ENCODE results near the gene SMAP1. TPM values are rescaled to one million over a fixed set of nuclear protein-coding genes. Genes with fewer than 3 reads are reported as not detected.

Gene SMAP1
- total RNA-seq, 1 donor from 2014 or later = 40.4 TPM

DNA sequence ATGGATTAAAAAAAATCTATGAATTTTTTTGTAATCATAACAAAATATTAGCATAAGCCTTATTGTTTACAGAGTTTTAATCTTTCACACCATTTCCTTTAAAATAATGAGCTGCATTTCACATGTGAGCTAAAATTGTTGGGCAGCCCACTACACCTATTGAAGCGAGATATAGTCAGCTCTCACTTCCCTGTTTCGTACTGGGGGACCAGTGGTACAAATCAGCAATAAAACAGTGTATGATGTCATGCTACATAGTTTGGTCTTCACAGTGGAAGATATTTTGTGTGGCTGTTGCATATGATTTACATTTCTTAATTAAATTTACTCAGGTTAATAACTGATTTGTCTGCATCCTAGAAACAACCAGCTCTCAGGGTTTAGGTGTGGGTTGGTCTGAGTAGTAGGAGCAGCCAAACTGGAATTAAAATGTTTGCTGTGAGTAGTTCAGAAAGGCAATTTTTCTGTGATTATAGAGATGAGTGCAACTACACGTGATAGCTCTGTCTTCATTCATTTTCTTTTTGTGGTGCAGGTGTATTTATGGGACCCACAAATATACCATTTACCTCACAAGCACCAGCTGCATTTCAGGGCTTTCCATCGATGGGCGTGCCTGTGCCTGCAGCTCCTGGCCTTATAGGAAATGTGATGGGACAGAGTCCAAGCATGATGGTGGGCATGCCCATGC lies 189.8 kb downstream of the SMAP1 start:
- H3K27ac Mint-ChIP-seq (ENCODE audit: unreplicated experiment) = no peak overlapping the region
- no peak for DNase-seq (ENCODE audit: low spot score)
- no peaks in the 10 kb centered on the region for H3K27me3 Mint-ChIP-seq (ENCODE audit: unreplicated experiment)
- no peaks in the 10 kb centered on the region for H3K4me1 Mint-ChIP-seq (ENCODE audit: unreplicated experiment)
- H3K4me3 Mint-ChIP-seq (ENCODE audit: unreplicated experiment) = no peak overlapping the region
- no peaks in the 10 kb centered on the region for H3K9me3 Mint-ChIP-seq (ENCODE audit: unreplicated experiment)
- peaks cover 5% of the 10 kb centered on the region for H3K36me3 Mint-ChIP-seq (ENCODE audit: low read depth, unreplicated experiment)
- TF ChIP-seq, protein P1, sequence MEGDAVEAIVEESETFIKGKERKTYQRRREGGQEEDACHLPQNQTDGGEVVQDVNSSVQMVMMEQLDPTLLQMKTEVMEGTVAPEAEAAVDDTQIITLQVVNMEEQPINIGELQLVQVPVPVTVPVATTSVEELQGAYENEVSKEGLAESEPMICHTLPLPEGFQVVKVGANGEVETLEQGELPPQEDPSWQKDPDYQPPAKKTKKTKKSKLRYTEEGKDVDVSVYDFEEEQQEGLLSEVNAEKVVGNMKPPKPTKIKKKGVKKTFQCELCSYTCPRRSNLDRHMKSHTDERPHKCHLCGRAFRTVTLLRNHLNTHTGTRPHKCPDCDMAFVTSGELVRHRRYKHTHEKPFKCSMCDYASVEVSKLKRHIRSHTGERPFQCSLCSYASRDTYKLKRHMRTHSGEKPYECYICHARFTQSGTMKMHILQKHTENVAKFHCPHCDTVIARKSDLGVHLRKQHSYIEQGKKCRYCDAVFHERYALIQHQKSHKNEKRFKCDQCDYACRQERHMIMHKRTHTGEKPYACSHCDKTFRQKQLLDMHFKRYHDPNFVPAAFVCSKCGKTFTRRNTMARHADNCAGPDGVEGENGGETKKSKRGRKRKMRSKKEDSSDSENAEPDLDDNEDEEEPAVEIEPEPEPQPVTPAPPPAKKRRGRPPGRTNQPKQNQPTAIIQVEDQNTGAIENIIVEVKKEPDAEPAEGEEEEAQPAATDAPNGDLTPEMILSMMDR (IDR thresholded peaks at IDR 0.05; ENCODE audit: unreplicated experiment) = no peak

DNA sequence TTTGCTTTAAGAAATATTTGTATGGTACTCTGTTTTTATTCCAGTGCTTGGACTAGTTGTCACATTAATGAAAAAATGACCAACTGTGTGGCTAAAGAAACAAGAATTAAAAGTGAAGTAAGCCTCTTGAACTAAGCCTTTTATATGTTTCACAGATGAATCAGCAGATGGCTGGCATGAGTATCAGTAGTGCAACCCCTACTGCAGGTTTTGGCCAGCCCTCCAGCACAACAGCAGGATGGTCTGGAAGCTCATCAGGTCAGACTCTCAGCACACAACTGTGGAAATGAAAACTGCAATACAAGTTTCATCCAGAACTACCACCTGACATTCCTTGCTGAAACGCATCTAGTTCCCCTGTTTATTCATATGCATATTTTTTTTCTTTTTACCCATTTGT lies 192.4 kb downstream of the SMAP1 start:
- TF ChIP-seq, protein P1 (IDR thresholded peaks at IDR 0.05; ENCODE audit: unreplicated experiment) = no peak
- H3K36me3 Mint-ChIP-seq (ENCODE audit: low read depth, unreplicated experiment) = peaks cover 5% of the 10 kb centered on the region
- H3K27me3 Mint-ChIP-seq (ENCODE audit: unreplicated experiment) = no peaks in the 10 kb centered on the region
- H3K27ac Mint-ChIP-seq (ENCODE audit: unreplicated experiment) = no peak overlapping the region
- no peaks in the 10 kb centered on the region for H3K9me3 Mint-ChIP-seq (ENCODE audit: unreplicated experiment)
- peaks cover 9% of the 10 kb centered on the region for H3K4me1 Mint-ChIP-seq (ENCODE audit: unreplicated experiment)
- H3K4me3 Mint-ChIP-seq (ENCODE audit: unreplicated experiment) = no peak overlapping the region
- no peak for DNase-seq (ENCODE audit: low spot score)

DNA sequence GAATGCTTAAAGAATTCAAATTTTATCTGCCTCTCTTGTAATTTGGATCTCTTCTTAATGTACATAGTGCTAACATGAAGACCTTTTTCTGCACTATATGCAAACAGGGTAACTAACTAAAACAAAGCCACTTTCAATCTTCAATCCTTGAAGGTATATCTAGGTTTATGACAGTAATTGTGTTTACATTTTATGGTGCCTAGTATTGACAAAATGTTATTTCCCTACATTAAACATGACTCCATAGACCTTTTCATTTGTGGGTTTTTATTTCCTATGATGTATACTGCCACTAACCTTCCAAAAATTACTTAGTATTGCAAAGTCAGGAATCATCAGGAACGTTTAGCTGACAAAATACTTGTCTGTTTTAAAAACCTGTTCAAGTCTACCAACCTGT lies 193.2 kb downstream of the SMAP1 start:
- Mint-ChIP-seq H3K4me3 (ENCODE audit: unreplicated experiment) (no peak overlapping the region), H3K27ac (ENCODE audit: unreplicated experiment) (no peak overlapping the region), H3K9me3 (ENCODE audit: unreplicated experiment) (no peaks in the 10 kb centered on the region), H3K36me3 (ENCODE audit: low read depth, unreplicated experiment) (peaks cover 5% of the 10 kb centered on the region), H3K27me3 (ENCODE audit: unreplicated experiment) (no peaks in the 10 kb centered on the region), H3K4me1 (ENCODE audit: unreplicated experiment) (peaks cover 9% of the 10 kb centered on the region)
- TF ChIP-seq, protein P1 (IDR thresholded peaks at IDR 0.05; ENCODE audit: unreplicated experiment) = no peak
- DNase-seq (ENCODE audit: low spot score) = no peak

DNA sequence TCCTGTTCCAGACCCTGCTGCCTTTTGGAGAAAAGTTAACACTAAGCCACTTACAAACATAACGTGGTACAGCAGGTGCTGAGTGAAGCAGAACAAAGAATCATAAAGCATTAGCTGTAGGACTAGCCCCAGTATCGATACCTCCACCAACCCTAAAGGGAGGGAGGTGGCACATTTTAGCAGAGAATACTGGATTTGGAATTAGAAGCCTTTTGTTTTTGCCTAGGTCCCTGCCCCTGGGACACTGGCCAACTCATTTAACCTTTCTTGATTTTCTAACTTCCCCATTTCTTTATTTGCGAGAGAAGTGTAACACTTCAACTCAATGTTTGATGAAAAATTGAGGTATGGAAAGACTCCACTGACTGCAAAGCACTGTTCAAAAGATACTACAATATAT lies 195.7 kb downstream of the SMAP1 start:
- H3K27ac Mint-ChIP-seq (ENCODE audit: unreplicated experiment) = no peak overlapping the region
- H3K9me3 Mint-ChIP-seq (ENCODE audit: unreplicated experiment) = no peaks in the 10 kb centered on the region
- H3K4me3 Mint-ChIP-seq (ENCODE audit: unreplicated experiment) = no peak overlapping the region
- no peaks in the 10 kb centered on the region for H3K27me3 Mint-ChIP-seq (ENCODE audit: unreplicated experiment)
- no peak for DNase-seq (ENCODE audit: low spot score)
- TF ChIP-seq, protein P1 (IDR thresholded peaks at IDR 0.05; ENCODE audit: unreplicated experiment) = no peak
- H3K4me1 Mint-ChIP-seq (ENCODE audit: unreplicated experiment) = peaks cover 9% of the 10 kb centered on the region
- peaks cover 5% of the 10 kb centered on the region for H3K36me3 Mint-ChIP-seq (ENCODE audit: low read depth, unreplicated experiment)

DNA sequence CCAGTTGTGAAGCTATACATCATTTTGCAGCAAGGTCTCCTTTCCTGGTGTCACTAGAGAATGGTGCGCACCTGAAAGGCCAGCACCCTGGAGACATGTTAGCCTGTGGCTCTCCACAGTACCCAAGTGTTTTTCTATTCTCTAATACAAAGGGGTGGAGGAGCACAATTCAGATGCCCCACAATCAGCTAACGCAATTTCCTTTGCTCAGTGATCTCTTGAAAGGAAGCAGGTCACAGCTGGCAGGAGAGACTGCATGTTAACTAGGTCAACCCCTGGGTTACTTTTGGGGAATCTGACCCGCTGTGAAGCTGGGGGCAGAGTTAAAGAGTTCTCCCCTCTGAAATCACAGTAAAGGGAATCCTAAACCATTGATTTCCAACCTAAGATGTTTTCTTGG lies 196.7 kb downstream of the SMAP1 start:
- Mint-ChIP-seq H3K9me3 (ENCODE audit: unreplicated experiment) (no peaks in the 10 kb centered on the region), H3K4me3 (ENCODE audit: unreplicated experiment) (no peak overlapping the region), H3K27me3 (ENCODE audit: unreplicated experiment) (no peaks in the 10 kb centered on the region), H3K36me3 (ENCODE audit: low read depth, unreplicated experiment) (peaks cover 5% of the 10 kb centered on the region), H3K27ac (ENCODE audit: unreplicated experiment) (peak overlapping the region; percentile 36), H3K4me1 (ENCODE audit: unreplicated experiment) (peaks cover 9% of the 10 kb centered on the region)
- no peak for DNase-seq (ENCODE audit: low spot score)
- TF ChIP-seq, protein P1 (IDR thresholded peaks at IDR 0.05; ENCODE audit: unreplicated experiment) = no peak
